ENCODE data around the gene FAIM.
"Not testable (repeated sequence)": the region's sequence is repeated elsewhere in the genome, so short reads cannot be mapped to it uniquely, and the experiment has no call there.

FAIM gene

GRCh38 chr3:138587374-138587773 is 21.2 kb upstream of the FAIM start:
- H3K27me3 ChIP-seq (ENCODE audit: low read depth, low read length): no peaks in the 10 kb centered on the region
- H3K4me1 ChIP-seq (ENCODE audit: control insufficient read depth in 1 of 2, insufficient read depth in 2 of 2, low read length in 2 of 2): peaks cover 0 to 2% of the 10 kb centered on the region in 2 donors
- H3K4me3 ChIP-seq (ENCODE audit: low read depth in 1 of 2, low read length in 2 of 2): no peak overlapping the region
- no peaks in the 10 kb centered on the region for H3K36me3 ChIP-seq (ENCODE audit: control insufficient read depth in 1 of 2, insufficient read depth in 2 of 2, low read length in 2 of 2)
- no peak overlapping the region for H3K27ac ChIP-seq (ENCODE audit: low read length)
- no peaks in the 10 kb centered on the region for H3K9me3 ChIP-seq (ENCODE audit: control insufficient read depth in 1 of 2, low read length in 2 of 2)

- no peak overlapping the region for H3K27ac ChIP-seq (ENCODE audit: low read length)
- no peaks in the 10 kb centered on the region for H3K36me3 ChIP-seq (ENCODE audit: control insufficient read depth in 1 of 2, insufficient read depth in 2 of 2, low read length in 2 of 2)
- H3K4me1 ChIP-seq (ENCODE audit: control insufficient read depth in 1 of 2, insufficient read depth in 2 of 2, low read length in 2 of 2): peaks cover 0 to 12% of the 10 kb centered on the region in 2 donors
- no peaks in the 10 kb centered on the region for H3K27me3 ChIP-seq (ENCODE audit: low read depth, low read length)
- no peak overlapping the region for H3K4me3 ChIP-seq (ENCODE audit: low read depth in 1 of 2, low read length in 2 of 2)
- no peaks in the 10 kb centered on the region for H3K9me3 ChIP-seq (ENCODE audit: control insufficient read depth in 1 of 2, low read length in 2 of 2)
These were observed 20.1 kb upstream of the FAIM start for GRCh38 chr3:138588445-138588844.

GRCh38 chr3:138591392-138591791 is 17.2 kb upstream of the FAIM start:
- no peaks in the 10 kb centered on the region for H3K9me3 ChIP-seq (ENCODE audit: control insufficient read depth in 1 of 2, low read length in 2 of 2)
- H3K36me3 ChIP-seq (ENCODE audit: control insufficient read depth in 1 of 2, insufficient read depth in 2 of 2, low read length in 2 of 2): no peaks in the 10 kb centered on the region
- peaks cover 0 to 17% of the 10 kb centered on the region in 2 donors for H3K4me1 ChIP-seq (ENCODE audit: control insufficient read depth in 1 of 2, insufficient read depth in 2 of 2, low read length in 2 of 2)
- no peaks in the 10 kb centered on the region for H3K27me3 ChIP-seq (ENCODE audit: low read depth, low read length)
- no peak overlapping the region for H3K27ac ChIP-seq (ENCODE audit: low read length)
- H3K4me3 ChIP-seq (ENCODE audit: low read depth in 1 of 2, low read length in 2 of 2): no peak overlapping the region

- Histone ChIP-seq H3K27ac (ENCODE audit: low read length) (peak overlapping the region; percentile 90), H3K4me1 (ENCODE audit: control insufficient read depth in 1 of 2, insufficient read depth in 2 of 2, low read length in 2 of 2) (peaks cover 0 to 17% of the 10 kb centered on the region in 2 donors)
These were observed 15.0 kb upstream of the FAIM start for GRCh38 chr3:138593488-138594149.

GRCh38 chr3:138594150-138594934 is 14.2 kb upstream of the FAIM start, which contains the start of gene CEP70:
Gene CEP70, minus strand, starts transcription at chr3:138594260. Its CDS starts 21,333 bp downstream, at chr3:138572927.
- no peaks in the 10 kb centered on the region for H3K27me3 ChIP-seq (ENCODE audit: low read depth, low read length)
- peak within 1 kb of the TSS; percentile 90 for H3K27ac ChIP-seq (ENCODE audit: low read length)
- H3K4me1 ChIP-seq (ENCODE audit: control insufficient read depth in 1 of 2, insufficient read depth in 2 of 2, low read length in 2 of 2): peaks cover 0 to 17% of the 10 kb centered on the region in 2 donors
- H3K4me3 ChIP-seq (ENCODE audit: low read depth in 1 of 2, low read length in 2 of 2): peak within 1 kb of the TSS; percentile 70 to 82
- no peaks in the 10 kb centered on the region for H3K36me3 ChIP-seq (ENCODE audit: control insufficient read depth in 1 of 2, insufficient read depth in 2 of 2, low read length in 2 of 2)
- no peaks in the 10 kb centered on the region for H3K9me3 ChIP-seq (ENCODE audit: control insufficient read depth in 1 of 2, low read length in 2 of 2)

More at GRCh38 chr3:138593488-138594149, 15.0 kb upstream of the FAIM start:
- no peaks in the 10 kb centered on the region for H3K27me3 ChIP-seq (ENCODE audit: low read depth, low read length)
- no peaks in the 10 kb centered on the region for H3K9me3 ChIP-seq (ENCODE audit: control insufficient read depth in 1 of 2, low read length in 2 of 2)
- peak overlapping the region; percentile 70 to 82 for H3K4me3 ChIP-seq (ENCODE audit: low read depth in 1 of 2, low read length in 2 of 2)
- H3K36me3 ChIP-seq (ENCODE audit: control insufficient read depth in 1 of 2, insufficient read depth in 2 of 2, low read length in 2 of 2): no peaks in the 10 kb centered on the region

GRCh38 chr3:138594935-138595610 is 13.5 kb upstream of the FAIM start:
- Histone ChIP-seq H3K4me3 (ENCODE audit: low read depth in 1 of 2, low read length in 2 of 2) (peak overlapping the region; percentile 70 to 82), H3K36me3 (ENCODE audit: control insufficient read depth in 1 of 2, insufficient read depth in 2 of 2, low read length in 2 of 2) (no peaks in the 10 kb centered on the region), H3K27me3 (ENCODE audit: low read depth, low read length) (no peaks in the 10 kb centered on the region), H3K4me1 (ENCODE audit: control insufficient read depth in 1 of 2, insufficient read depth in 2 of 2, low read length in 2 of 2) (peaks cover 0 to 17% of the 10 kb centered on the region in 2 donors), H3K27ac (ENCODE audit: low read length) (peak overlapping the region; percentile 90), H3K9me3 (ENCODE audit: control insufficient read depth in 1 of 2, low read length in 2 of 2) (no peaks in the 10 kb centered on the region)

GRCh38 chr3:138597186-138597976 is 11.2 kb upstream of the FAIM start:
- H3K9me3 ChIP-seq (ENCODE audit: control insufficient read depth in 1 of 2, low read length in 2 of 2); H3K27ac ChIP-seq (ENCODE audit: low read length); H3K27me3 ChIP-seq (ENCODE audit: low read depth, low read length); H3K4me3 ChIP-seq (ENCODE audit: low read depth in 1 of 2, low read length in 2 of 2); H3K36me3 ChIP-seq (ENCODE audit: control insufficient read depth in 1 of 2, insufficient read depth in 2 of 2, low read length in 2 of 2): not testable (repeated sequence)
- peaks cover 0 to 16% of the 10 kb centered on the region in 2 donors for H3K4me1 ChIP-seq (ENCODE audit: control insufficient read depth in 1 of 2, insufficient read depth in 2 of 2, low read length in 2 of 2)

GRCh38 chr3:138598534-138598933 is 10.0 kb upstream of the FAIM start:
- no peaks in the 10 kb centered on the region for H3K27me3 ChIP-seq (ENCODE audit: low read depth, low read length)

GRCh38 chr3:138600100-138600745 is 8.3 kb upstream of the FAIM start:
- Histone ChIP-seq H3K27ac (ENCODE audit: low read length) (no peak overlapping the region), H3K36me3 (ENCODE audit: control insufficient read depth in 1 of 2, insufficient read depth in 2 of 2, low read length in 2 of 2) (no peaks in the 10 kb centered on the region), H3K9me3 (ENCODE audit: control insufficient read depth in 1 of 2, low read length in 2 of 2) (no peaks in the 10 kb centered on the region), H3K27me3 (ENCODE audit: low read depth, low read length) (no peaks in the 10 kb centered on the region), H3K4me3 (ENCODE audit: low read depth in 1 of 2, low read length in 2 of 2) (no peak overlapping the region), H3K4me1 (ENCODE audit: control insufficient read depth in 1 of 2, insufficient read depth in 2 of 2, low read length in 2 of 2) (no peaks in the 10 kb centered on the region)

More at GRCh38 chr3:138598534-138598933, 10.0 kb upstream of the FAIM start:
- no peak overlapping the region for H3K27ac ChIP-seq (ENCODE audit: low read length)
- H3K36me3 ChIP-seq (ENCODE audit: control insufficient read depth in 1 of 2, insufficient read depth in 2 of 2, low read length in 2 of 2): no peaks in the 10 kb centered on the region
- peaks cover 0 to 4% of the 10 kb centered on the region in 2 donors for H3K4me1 ChIP-seq (ENCODE audit: control insufficient read depth in 1 of 2, insufficient read depth in 2 of 2, low read length in 2 of 2)
- no peak overlapping the region for H3K4me3 ChIP-seq (ENCODE audit: low read depth in 1 of 2, low read length in 2 of 2)
- no peaks in the 10 kb centered on the region for H3K9me3 ChIP-seq (ENCODE audit: control insufficient read depth in 1 of 2, low read length in 2 of 2)

- H3K27ac ChIP-seq (ENCODE audit: low read length); H3K4me1 ChIP-seq (ENCODE audit: control insufficient read depth in 1 of 2, insufficient read depth in 2 of 2, low read length in 2 of 2); H3K27me3 ChIP-seq (ENCODE audit: low read depth, low read length); H3K4me3 ChIP-seq (ENCODE audit: low read depth in 1 of 2, low read length in 2 of 2); H3K9me3 ChIP-seq (ENCODE audit: control insufficient read depth in 1 of 2, low read length in 2 of 2); H3K36me3 ChIP-seq (ENCODE audit: control insufficient read depth in 1 of 2, insufficient read depth in 2 of 2, low read length in 2 of 2): not testable (repeated sequence)
These were observed 6.9 kb upstream of the FAIM start for GRCh38 chr3:138601661-138602060.

All from muscle layer of duodenum (tissue), 2 donors.